GM23248 (cell line): ENCODE results near the gene WDR7. TPM values are rescaled to one million over a fixed set of nuclear protein-coding genes. Genes with fewer than 3 reads are reported as not detected.
"Not testable (repeated sequence)": the region's sequence is repeated elsewhere in the genome, so short reads cannot be mapped to it uniquely, and the experiment has no call there.

Source experiments
- DNase-seq: peaks from one replicate; pipeline ENCODE4 v3.0.0-alpha.2; 2015
- H2AFZ ChIP-seq: fragments of 200-600 bp; sonication (generic); 2 replicates; pipeline ENCODE4 v1.6.1; 2016; ENCODE audit warnings: antibody characterized with exemption
- H3F3A ChIP-seq: fragments of 200-600 bp; sonication (generic); 2 replicates; pipeline ENCODE4 v1.6.1; 2016; ENCODE audit warnings: mild to moderate bottlenecking, antibody characterized with exemption, mixed run types; ENCODE audit not compliant: insufficient read depth
- H3K27ac ChIP-seq: fragments of 200-600 bp; sonication (generic); 2 replicates; pipeline ENCODE4 v1.5.1; 2016; ENCODE audit warnings: mild to moderate bottlenecking
- H3K27me3 ChIP-seq: fragments of 200-600 bp; sonication (generic); replicated peaks from 2 replicates; pipeline ENCODE4 v1.6.1; 2016; ENCODE audit warnings: mild to moderate bottlenecking; ENCODE audit not compliant: insufficient read depth
- H3K36me3 ChIP-seq: fragments of 200-600 bp; sonication (generic); 2 replicates; pipeline ENCODE4 v1.6.1; 2016; ENCODE audit warnings: low read depth, mild to moderate bottlenecking
- H3K4me1 ChIP-seq: fragments of 200-600 bp; sonication (generic); 2 replicates; pipeline ENCODE4 v1.6.1; 2016; ENCODE audit warnings: mild to moderate bottlenecking; ENCODE audit not compliant: insufficient read depth
- H3K4me2 ChIP-seq: fragments of 200-600 bp; sonication (generic); one replicate; pipeline ENCODE4 v1.6.1; 2016; ENCODE audit warnings: mild to moderate bottlenecking; ENCODE audit not compliant: unreplicated experiment
- H3K4me3 ChIP-seq: fragments of 200-600 bp; sonication (generic); 2 replicates; pipeline ENCODE4 v1.5.1; 2016; ENCODE audit warnings: mild to moderate bottlenecking
- H3K79me2 ChIP-seq: fragments of 200-600 bp; sonication (generic); 2 replicates; pipeline ENCODE4 v1.6.1; 2016; ENCODE audit warnings: mild to moderate bottlenecking; ENCODE audit not compliant: insufficient read depth
- H3K9ac ChIP-seq: fragments of 200-600 bp; sonication (generic); 2 replicates; pipeline ENCODE4 v1.6.1; 2016; ENCODE audit warnings: mild to moderate bottlenecking
- H3K9me2 ChIP-seq: fragments of 200-600 bp; sonication (generic); 2 replicates; pipeline ENCODE4 v1.6.1; 2016; ENCODE audit warnings: mixed run types, mild to moderate bottlenecking, moderate library complexity; ENCODE audit not compliant: insufficient read depth
- H3K9me3 ChIP-seq: fragments of 200-600 bp; sonication (generic); one replicate; pipeline ENCODE4 v1.6.1; 2017; ENCODE audit warnings: low read depth
- H4K20me1 ChIP-seq: fragments of 200-600 bp; sonication (generic); 2 replicates; pipeline ENCODE4 v1.6.0; 2016; ENCODE audit not compliant: insufficient read depth
- EZH2 ChIP-seq: fragments of 200-600 bp; sonication (generic); IDR thresholded peaks from 2 replicates; pipeline ENCODE4 v1.6.1; 2018; ENCODE audit warnings: antibody characterized with exemption, mild to moderate bottlenecking; ENCODE audit not compliant: insufficient read depth, poor library complexity, severe bottlenecking
- EZH2phosphoT487 ChIP-seq: fragments of 200-600 bp; sonication (generic); IDR thresholded peaks from 2 replicates; pipeline ENCODE4 v1.6.1; 2018; ENCODE audit warnings: antibody characterized with exemption, moderate library complexity, mild to moderate bottlenecking, low read depth; ENCODE audit not compliant: insufficient read depth
- WGBS, 2 experiments: methylation state at CpG; one replicate each; pipeline ENCODE4 v1.1.6; 2015 to 2017; ENCODE audit warnings: low lambda C conversion rate in 2 of 2, low coverage in 1 of 2; ENCODE audit errors: missing lambda C conversion rate in 2 of 2; 5-methylcytosine and 5-hydroxymethylcytosine counted together
- in situ Hi-C: fragments of 300-500 bp; cut with MboI; formaldehyde crosslinking; loops from 2 replicates; pipeline ENCODE4 v1.15.0; 2020
- polyA plus RNA-seq: library from polyadenylated mRNA; unstranded; fragments of >200 nt; fragmentation: Nextera tagmentation; extraction: Ambion mirVana; gene quantifications from 2 replicates; pipeline ENCODE4 v1.2.1, GENCODE V29; 2016
- total RNA-seq: library from RNA; depleted of rRNA; stranded (reverse); fragments of >200 nt; shearing (Covaris generic); gene quantifications from 2 replicates; pipeline ENCODE4 v1.2.3, GENCODE V29; 2014

WDR7 gene
- total and polyA plus RNA-seq, 2 experiments from 2014 or later: 6.7 to 8.3 TPM

DNA sequence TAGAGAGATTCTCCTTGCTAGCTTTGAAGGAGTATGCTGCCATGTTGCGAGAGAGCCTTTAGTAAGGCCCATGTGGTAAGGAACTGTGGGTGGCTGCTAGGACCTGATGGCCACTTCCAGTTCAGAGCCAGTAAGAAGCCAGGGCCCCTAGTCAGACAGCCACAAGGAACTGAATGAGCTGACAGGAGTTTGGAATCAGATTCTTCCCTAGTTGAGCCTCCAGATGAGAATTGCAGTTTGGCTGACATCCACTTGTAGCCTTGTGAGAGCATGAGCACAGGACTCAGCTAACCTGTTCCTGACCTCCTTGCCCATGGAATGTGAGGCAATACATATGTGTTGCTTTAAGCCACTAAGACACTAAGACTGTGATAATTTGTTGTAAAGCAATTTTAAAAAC lies 1.2 kb upstream of the WDR7 start:
- Histone ChIP-seq H3K36me3 (no peaks in the 10 kb centered on the region), H3K27me3 (no peaks in the 10 kb centered on the region), H3F3A (peaks cover 15% of the 10 kb centered on the region; the same call in 1 of the 2 replicates), H3K4me3 (no peak overlapping the region), H2AFZ (peak overlapping the region; percentile 93), H3K9ac (no peak overlapping the region), H3K79me2 (peaks cover 38% of the 10 kb centered on the region), H3K4me2 (no peak overlapping the region), H3K27ac (no peak overlapping the region), H4K20me1 (no peaks in the 10 kb centered on the region), H3K9me3 (no peaks in the 10 kb centered on the region), H3K4me1 (0 out of 2 replicates have a peak, but pooled peaks cover 7% of the 10 kb centered on the region), H3K9me2 (no peaks in the 10 kb centered on the region)
- no peak for DNase-seq
- in situ Hi-C loops: no loop called here
- TF ChIP-seq EZH2phosphoT487: no peak
- no peak for TF ChIP-seq EZH2
- WGBS, 2 experiments: 97 to 100% methylated on average over 1 of the region's 1 CpG

DNA sequence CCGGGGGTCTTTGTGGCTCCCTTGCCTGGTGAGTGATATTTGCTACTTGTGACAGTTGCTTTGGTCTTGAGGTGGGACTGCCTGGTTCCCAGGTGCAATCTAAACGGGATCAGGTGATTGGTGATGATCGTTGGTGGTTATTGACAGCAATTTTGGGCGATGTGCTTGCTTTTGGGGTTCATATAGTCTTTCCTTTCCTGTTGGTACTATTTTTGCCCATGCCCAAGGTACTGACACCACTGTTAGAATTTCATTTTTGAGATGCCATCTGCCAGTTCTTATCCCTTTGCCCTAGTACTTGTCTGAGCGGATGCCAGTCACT lies 573 bp downstream of the WDR7 start:
- in situ Hi-C loops: no loop called here
- peaks cover 54% of the 10 kb centered on the region for H3K79me2 ChIP-seq
- TF ChIP-seq EZH2 (no peak), EZH2phosphoT487 (no peak)
- H3K36me3 ChIP-seq: no peaks in the 10 kb centered on the region
- peak overlapping the region; percentile 91 for H3K4me3 ChIP-seq
- H3K4me2 ChIP-seq: peak overlapping the region; percentile 93
- H3K27me3 ChIP-seq: no peaks in the 10 kb centered on the region
- DNase-seq: no peak
- peak overlapping the region; percentile 44 for H3K27ac ChIP-seq
- H3K9ac ChIP-seq: peak overlapping the region; percentile 80
- WGBS, 2 experiments: 2 to 3% methylated on average over 5 of the region's 5 CpGs
- H3K4me1 ChIP-seq: 0 out of 2 replicates have a peak, but pooled peaks cover 7% of the 10 kb centered on the region
- no peaks in the 10 kb centered on the region for H3K9me3 ChIP-seq
- H3K9me2 ChIP-seq: no peaks in the 10 kb centered on the region
- H3F3A ChIP-seq: peaks cover 15% of the 10 kb centered on the region; the same call in 1 of the 2 replicates
- H2AFZ ChIP-seq: peak overlapping the region; percentile 93
- no peaks in the 10 kb centered on the region for H4K20me1 ChIP-seq

DNA sequence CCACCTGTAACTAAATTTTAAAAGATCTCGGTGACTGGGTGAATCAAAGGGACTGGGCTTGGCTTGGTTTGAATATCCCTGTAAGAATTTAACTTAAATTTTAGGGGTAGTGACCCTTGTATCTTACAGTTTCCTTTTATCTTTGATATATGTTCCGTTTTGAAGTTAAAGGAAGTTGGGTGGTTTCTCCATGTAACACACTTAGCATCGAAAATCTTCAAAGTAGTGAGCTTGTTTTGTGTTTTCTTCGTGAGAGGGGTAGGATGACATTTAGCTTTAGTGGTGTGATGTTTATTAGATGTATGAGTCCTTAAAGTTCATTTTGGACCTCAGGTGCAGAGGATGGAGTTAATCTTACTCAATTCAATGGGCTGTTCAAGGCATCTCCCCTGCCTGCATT lies 1.6 kb downstream of the WDR7 start:
- in situ Hi-C loops: no loop called here
- Histone ChIP-seq H3K27ac (no peak overlapping the region), H3K27me3 (no peaks in the 10 kb centered on the region), H3K36me3 (no peaks in the 10 kb centered on the region), H3K79me2 (peaks cover 65% of the 10 kb centered on the region), H3F3A (peaks cover 15% of the 10 kb centered on the region; the same call in 1 of the 2 replicates), H3K4me3 (peak overlapping the region; percentile 91; the same call in 1 of the 2 replicates), H2AFZ (no peak overlapping the region), H3K4me1 (0 out of 2 replicates have a peak, but pooled peaks cover 7% of the 10 kb centered on the region), H3K9me2 (no peaks in the 10 kb centered on the region), H3K9me3 (no peaks in the 10 kb centered on the region), H3K9ac (peak overlapping the region; percentile 80; the same call in 1 of the 2 replicates), H4K20me1 (no peaks in the 10 kb centered on the region), H3K4me2 (peak overlapping the region; percentile 93)
- DNase-seq: no peak
- no peak for TF ChIP-seq EZH2phosphoT487
- TF ChIP-seq EZH2: no peak
- WGBS, 2 experiments: 75 to 77% methylated on average over 4 of the region's 4 CpGs

DNA sequence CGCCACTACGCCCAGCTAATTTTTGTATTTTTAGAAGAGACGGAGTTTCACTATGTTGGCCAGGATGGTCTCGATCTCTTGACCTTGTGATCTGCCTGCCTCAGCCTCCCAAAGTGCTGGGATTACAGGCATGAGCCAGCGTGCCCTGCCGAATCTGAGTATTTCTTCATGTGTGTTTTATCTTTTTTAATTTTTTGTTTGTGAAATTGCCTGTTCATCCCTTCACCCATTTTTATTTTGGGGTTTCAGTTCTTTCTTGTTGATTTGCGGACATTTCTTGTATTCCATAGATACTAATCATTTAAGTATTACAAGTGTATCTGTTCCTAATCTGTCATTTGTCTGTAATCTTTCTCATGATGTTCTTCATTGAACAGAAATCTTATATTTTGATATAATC lies 3.1 kb downstream of the WDR7 start:
- H3K27me3 ChIP-seq, H4K20me1 ChIP-seq, H3K9me3 ChIP-seq, H3K9ac ChIP-seq, in situ Hi-C loops, H3K27ac ChIP-seq, H3K36me3 ChIP-seq, H3K4me2 ChIP-seq, DNase-seq, H3K4me3 ChIP-seq, H2AFZ ChIP-seq, H3K9me2 ChIP-seq, H3K4me1 ChIP-seq: not testable (repeated sequence)
- H3F3A ChIP-seq: peaks cover 15% of the 10 kb centered on the region; the same call in 1 of the 2 replicates
- H3K79me2 ChIP-seq: peaks cover 77% of the 10 kb centered on the region
- WGBS, 2 experiments: 83 to 88% methylated on average over 7 of the region's 7 CpGs

DNA sequence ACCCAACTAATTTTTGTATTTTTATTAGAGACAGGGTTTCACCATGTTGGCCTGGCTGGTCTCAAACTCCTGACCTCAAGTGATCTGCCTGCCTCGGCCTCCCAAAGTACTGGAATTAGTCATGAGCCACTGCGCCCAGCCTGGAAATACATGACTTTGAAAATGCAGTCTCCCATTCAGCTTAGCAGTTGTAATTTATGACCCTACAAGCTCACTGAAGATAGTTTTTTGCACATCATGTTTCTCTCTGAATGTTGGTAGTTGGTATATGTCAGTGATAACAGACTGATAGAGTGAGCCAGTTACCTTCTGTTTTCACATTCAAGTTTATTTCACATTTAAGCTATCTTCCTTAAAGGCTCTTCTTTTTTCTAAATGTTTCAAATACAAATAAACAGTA lies 7.1 kb downstream of the WDR7 start:
- H3K27me3 ChIP-seq: no peaks in the 10 kb centered on the region
- H3F3A ChIP-seq: no peaks in the 10 kb centered on the region
- H3K9ac ChIP-seq: no peak overlapping the region
- H3K27ac ChIP-seq: no peak overlapping the region
- peaks cover 90% of the 10 kb centered on the region for H3K79me2 ChIP-seq
- no peaks in the 10 kb centered on the region for H4K20me1 ChIP-seq
- no peak overlapping the region for H3K4me3 ChIP-seq
- H3K9me3 ChIP-seq: no peaks in the 10 kb centered on the region
- WGBS, 2 experiments: 97 to 100% methylated on average over 2 of the region's 2 CpGs
- no peak for DNase-seq
- TF ChIP-seq EZH2phosphoT487 (no peak), EZH2 (no peak)
- no peaks in the 10 kb centered on the region for H3K9me2 ChIP-seq
- H2AFZ ChIP-seq: no peak overlapping the region
- H3K4me1 ChIP-seq: no peaks in the 10 kb centered on the region; the same call in 1 of the 2 replicates
- in situ Hi-C loops: no loop called here
- no peak overlapping the region for H3K4me2 ChIP-seq
- no peaks in the 10 kb centered on the region for H3K36me3 ChIP-seq
